ENCODE data around the gene NCSTN.

The NCSTN gene

GRCh38 chr1:160404094-160404493 lies 60.9 kb downstream of the NCSTN start:
- no peak for DNase-seq (ENCODE audit: extremely low read depth in 1 of 2, low read depth in 1 of 2)

GRCh38 chr1:160405331-160405877 lies 62.2 kb downstream of the NCSTN start:
- DNase-seq (ENCODE audit: extremely low read depth in 1 of 2, low read depth in 1 of 2) = no peak

- no peak for DNase-seq (ENCODE audit: extremely low read depth in 1 of 2, low read depth in 1 of 2)
Measured at GRCh38 chr1:160406131-160406968, 63.2 kb downstream of the NCSTN start.

- no peak for DNase-seq (ENCODE audit: extremely low read depth in 1 of 2, low read depth in 1 of 2)
Measured at GRCh38 chr1:160407839-160408801, 64.9 kb downstream of the NCSTN start.
